HG02798 (cell line): ENCODE measurements around the gene SP1.
"Not testable (repeated sequence)": the region's sequence is repeated elsewhere in the genome, so short reads cannot be mapped to it uniquely, and the experiment has no call there.

Experiments
- ATAC-seq: cut with Tn5 transposase; IDR thresholded peaks from one replicate; pipeline ENCODE4 v1.9.1; 2021; ENCODE audit warnings: mild to moderate bottlenecking; ENCODE audit not compliant: unreplicated experiment, poor library complexity

The SP1 gene

GRCh38 chr12:53402871-53403270 lies 22.9 kb downstream of the SP1 start:
- ATAC-seq: no peak

GRCh38 chr12:53410951-53411350 lies 31.0 kb downstream of the SP1 start:
- no peak for ATAC-seq

GRCh38 chr12:53413485-53414204 lies 33.7 kb downstream of the SP1 start:
- no peak for ATAC-seq

- no peak for ATAC-seq
These were observed 34.9 kb downstream of the SP1 start for GRCh38 chr12:53414756-53415417.

- ATAC-seq: not testable (repeated sequence)
These were observed 35.9 kb downstream of the SP1 start for GRCh38 chr12:53415752-53416389.

GRCh38 chr12:53417291-53417816 lies 37.4 kb downstream of the SP1 start:
- not testable (repeated sequence) for ATAC-seq

GRCh38 chr12:53418221-53418620 lies 38.2 kb downstream of the SP1 start:
- no peak for ATAC-seq

GRCh38 chr12:53419756-53420155 lies 39.8 kb downstream of the SP1 start:
- no peak for ATAC-seq

GRCh38 chr12:53422247-53422646 lies 42.3 kb downstream of the SP1 start:
- ATAC-seq: not testable (repeated sequence)

- no peak for ATAC-seq
These were observed 43.6 kb downstream of the SP1 start, which contains the start of gene AMHR2 for GRCh38 chr12:53423597-53423996. AMHR2 (plus strand) TSS chr12:53423855; CDS start chr12:53423935, 80 bp downstream.

- ATAC-seq: no peak
These were observed 44.9 kb downstream of the SP1 start for GRCh38 chr12:53424626-53425514.

GRCh38 chr12:53425515-53426150 lies 45.7 kb downstream of the SP1 start:
- ATAC-seq: no peak

GRCh38 chr12:53427905-53428594 lies 48.1 kb downstream of the SP1 start:
- ATAC-seq: no peak

GRCh38 chr12:53428741-53429140 lies 48.8 kb downstream of the SP1 start:
- no peak for ATAC-seq

- ATAC-seq: no peak
These were observed 50.1 kb downstream of the SP1 start for GRCh38 chr12:53430116-53430515.

- no peak for ATAC-seq
These were observed 51.2 kb downstream of the SP1 start for GRCh38 chr12:53431187-53431586.

- ATAC-seq: not testable (repeated sequence)
These were observed 55.4 kb downstream of the SP1 start for GRCh38 chr12:53435326-53435725.

- not testable (repeated sequence) for ATAC-seq
These were observed 59.6 kb downstream of the SP1 start for GRCh38 chr12:53439582-53439981.
